ENCODE data around the gene GRXCR1. TPM values are rescaled to one million over a fixed set of nuclear protein-coding genes. Genes with fewer than 3 reads are reported as not detected.

GRXCR1 gene
- not detected in 2 replicates for total RNA-seq

GRCh38 chr4:42892413-42892812, at the start of gene GRXCR1:
Gene GRXCR1 (plus strand): TSS chr4:42892713. CDS start chr4:42893267, 554 bp downstream.

Other genes with a start within 250 kb of the GRXCR1 start
- 0.19 and 1.1 TPM in 2 replicates for gene ATP8A1, start 235.6 kb upstream of the GRXCR1 start, total RNA-seq

All from regular cardiac myocyte (primary cell).